Hepatocyte (in vitro differentiated cells): ENCODE data around the gene TAS2R1. TPM values are rescaled to one million over a fixed set of nuclear protein-coding genes. Genes with fewer than 3 reads are reported as not detected.

Experiments used
- DNase-seq: peaks from one replicate; pipeline ENCODE4 v3.0.0-alpha.2; 2016; ENCODE audit warnings: low spot score
- H2AFZ ChIP-seq: fragments of 200-600 bp; sonication (generic); 2 replicates; pipeline ENCODE4 v1.6.0; 2016; ENCODE audit warnings: antibody characterized with exemption, mild to moderate bottlenecking
- H3K27ac ChIP-seq: fragments of 200-600 bp; sonication (generic); 2 replicates; pipeline ENCODE4 v1.5.1; 2016; ENCODE audit warnings: mild to moderate bottlenecking
- H3K27me3 ChIP-seq: fragments of 200-600 bp; sonication (generic); 2 replicates; pipeline ENCODE4 v1.6.1; 2016
- H3K36me3 ChIP-seq: fragments of 200-600 bp; sonication (generic); replicated peaks from 2 replicates; pipeline ENCODE4 v1.5.1; 2016; ENCODE audit warnings: low read depth; ENCODE audit not compliant: insufficient read depth
- H3K4me1 ChIP-seq: fragments of 200-600 bp; sonication (generic); 2 replicates; pipeline ENCODE4 v1.5.1; 2016; ENCODE audit warnings: mild to moderate bottlenecking, moderate library complexity; ENCODE audit not compliant: insufficient read depth
- H3K4me2 ChIP-seq: fragments of 200-600 bp; sonication (generic); 2 replicates; pipeline ENCODE4 v1.6.0; 2016
- H3K4me3 ChIP-seq: fragments of 200-600 bp; sonication (generic); 2 replicates; pipeline ENCODE4 v1.5.1; 2016; ENCODE audit warnings: mild to moderate bottlenecking
- H3K79me2 ChIP-seq: fragments of 200-600 bp; sonication (generic); 2 replicates; pipeline ENCODE4 v1.6.0; 2017; ENCODE audit warnings: mild to moderate bottlenecking
- H3K9me2 ChIP-seq: fragments of 200-600 bp; sonication (generic); replicated peaks from 2 replicates; pipeline ENCODE4 v1.6.0; 2017; ENCODE audit warnings: mild to moderate bottlenecking; ENCODE audit not compliant: insufficient read depth
- H3K9me3 ChIP-seq: fragments of 200-600 bp; sonication (generic); 2 replicates; pipeline ENCODE4 v1.5.1; 2016; ENCODE audit warnings: low read depth, mild to moderate bottlenecking
- H4K20me1 ChIP-seq: fragments of 200-600 bp; sonication (generic); 2 replicates; pipeline ENCODE4 v1.6.0; 2016; ENCODE audit warnings: mild to moderate bottlenecking; ENCODE audit not compliant: insufficient read depth, poor library complexity, severe bottlenecking
- EZH2 ChIP-seq: fragments of 200-600 bp; sonication (generic); IDR thresholded peaks from 2 replicates; pipeline ENCODE4 v1.6.1; 2016; ENCODE audit warnings: antibody characterized with exemption, mild to moderate bottlenecking, borderline replicate concordance
- EZH2phosphoT487 ChIP-seq: fragments of 200-600 bp; sonication (generic); IDR thresholded peaks from one replicate; pipeline ENCODE4 v1.6.1; 2018; ENCODE audit warnings: antibody characterized with exemption, mild to moderate bottlenecking, low read depth, moderate library complexity; ENCODE audit not compliant: unreplicated experiment, severe bottlenecking
- WGBS: methylation state at CpG from one replicate; pipeline ENCODE4 v1.1.6; 2016; ENCODE audit warnings: low lambda C conversion rate; ENCODE audit errors: missing lambda C conversion rate; 5-methylcytosine and 5-hydroxymethylcytosine counted together
- polyA plus RNA-seq: library from polyadenylated mRNA; unstranded; fragments of >200 nt; fragmentation: Nextera tagmentation; extraction: Ambion mirVana; gene quantifications from 2 replicates; pipeline ENCODE4 v1.2.1, GENCODE V29; 2016
- total RNA-seq: library from RNA; depleted of rRNA; stranded (reverse); fragments of >200 nt; gene quantifications from 2 replicates; pipeline ENCODE4 v1.2.3, GENCODE V29; 2014
- TF ChIP-seq, protein P1 (sequence below): fragments of 200-600 bp; sonication (generic); IDR thresholded peaks from 2 replicates; pipeline ENCODE4 v1.5.1; 2016; ENCODE audit warnings: antibody characterized with exemption, mild to moderate bottlenecking; ENCODE audit not compliant: poor library complexity

TAS2R1 gene
- total and polyA plus RNA-seq, 2 experiments from 2014 or later: 1.0 TPM; not detected in 1

DNA sequence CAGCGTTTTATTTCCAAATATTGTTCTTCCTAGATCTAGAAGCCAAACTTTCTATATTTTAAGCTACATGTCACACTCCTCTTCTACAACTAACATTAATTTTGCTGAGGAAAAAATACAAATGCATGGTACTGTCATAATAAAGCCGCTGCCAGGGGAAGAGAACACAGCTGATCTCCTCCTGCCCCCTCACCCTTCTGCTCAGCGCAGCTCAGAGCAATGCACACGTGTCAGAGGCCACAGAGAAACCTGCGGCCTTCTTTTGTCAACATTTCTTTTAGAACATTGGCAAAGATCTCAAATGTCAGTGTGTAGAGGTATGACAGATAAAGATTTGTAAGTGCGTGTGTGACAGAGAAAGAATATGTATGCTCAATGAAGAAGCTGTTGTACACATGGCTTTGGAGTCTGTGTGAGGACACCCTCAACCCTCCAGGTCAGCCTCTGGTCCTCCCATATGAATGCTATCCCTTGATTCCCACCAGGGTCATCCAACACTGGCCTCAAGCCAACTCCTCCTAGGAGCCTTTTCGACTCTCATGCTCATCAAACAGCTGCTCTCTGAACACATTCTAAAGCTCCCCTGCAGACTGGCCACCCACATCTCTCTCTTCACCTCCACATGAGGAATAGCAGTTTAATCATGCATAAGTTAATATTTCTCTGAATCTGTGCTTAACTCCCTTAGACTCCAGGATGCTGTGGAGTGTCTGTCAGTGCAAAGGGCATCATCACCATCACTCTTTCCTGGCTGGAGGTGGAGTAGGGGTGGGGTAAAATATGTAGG, 40.9 kb downstream of the TAS2R1 start:
- Histone ChIP-seq H4K20me1 (no peaks in the 10 kb centered on the region), H3K4me1 (no peaks in the 10 kb centered on the region), H3K9me3 (no peaks in the 10 kb centered on the region), H3K36me3 (no peaks in the 10 kb centered on the region), H3K27ac (no peak overlapping the region), H3K4me3 (no peak overlapping the region), H2AFZ (no peak overlapping the region), H3K9me2 (no peaks in the 10 kb centered on the region), H3K27me3 (no peaks in the 10 kb centered on the region), H3K4me2 (no peak overlapping the region), H3K79me2 (no peaks in the 10 kb centered on the region)
- no peak for DNase-seq
- TF ChIP-seq, protein P1, sequence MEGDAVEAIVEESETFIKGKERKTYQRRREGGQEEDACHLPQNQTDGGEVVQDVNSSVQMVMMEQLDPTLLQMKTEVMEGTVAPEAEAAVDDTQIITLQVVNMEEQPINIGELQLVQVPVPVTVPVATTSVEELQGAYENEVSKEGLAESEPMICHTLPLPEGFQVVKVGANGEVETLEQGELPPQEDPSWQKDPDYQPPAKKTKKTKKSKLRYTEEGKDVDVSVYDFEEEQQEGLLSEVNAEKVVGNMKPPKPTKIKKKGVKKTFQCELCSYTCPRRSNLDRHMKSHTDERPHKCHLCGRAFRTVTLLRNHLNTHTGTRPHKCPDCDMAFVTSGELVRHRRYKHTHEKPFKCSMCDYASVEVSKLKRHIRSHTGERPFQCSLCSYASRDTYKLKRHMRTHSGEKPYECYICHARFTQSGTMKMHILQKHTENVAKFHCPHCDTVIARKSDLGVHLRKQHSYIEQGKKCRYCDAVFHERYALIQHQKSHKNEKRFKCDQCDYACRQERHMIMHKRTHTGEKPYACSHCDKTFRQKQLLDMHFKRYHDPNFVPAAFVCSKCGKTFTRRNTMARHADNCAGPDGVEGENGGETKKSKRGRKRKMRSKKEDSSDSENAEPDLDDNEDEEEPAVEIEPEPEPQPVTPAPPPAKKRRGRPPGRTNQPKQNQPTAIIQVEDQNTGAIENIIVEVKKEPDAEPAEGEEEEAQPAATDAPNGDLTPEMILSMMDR: no peak
- WGBS: 86% methylated on average over 7 of the region's 7 CpGs

DNA sequence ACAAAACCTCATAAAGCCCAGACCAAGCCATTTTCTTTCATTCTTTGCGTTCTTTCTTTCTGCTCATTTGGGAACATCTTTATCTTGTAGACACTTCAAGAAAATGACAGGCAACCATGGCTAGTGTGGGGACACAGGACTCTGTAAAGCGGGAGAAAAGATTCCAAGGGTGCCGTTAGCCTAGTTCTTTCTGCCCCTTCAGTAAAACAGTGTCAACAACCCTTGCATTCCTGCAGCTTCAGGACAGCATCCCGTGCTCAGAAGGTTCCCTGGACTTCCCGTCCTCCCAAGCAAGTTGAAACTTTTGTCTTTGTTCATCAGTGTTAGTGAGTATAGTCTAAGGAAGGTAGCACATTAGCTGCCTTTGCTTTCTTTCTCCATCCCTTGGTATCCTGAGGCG, 41.9 kb downstream of the TAS2R1 start:
- H3K4me2 ChIP-seq: no peak overlapping the region
- no peak for DNase-seq
- no peaks in the 10 kb centered on the region for H3K4me1 ChIP-seq
- no peaks in the 10 kb centered on the region for H3K9me3 ChIP-seq
- H3K27me3 ChIP-seq: no peaks in the 10 kb centered on the region
- H2AFZ ChIP-seq: no peak overlapping the region
- no peaks in the 10 kb centered on the region for H4K20me1 ChIP-seq
- no peaks in the 10 kb centered on the region for H3K9me2 ChIP-seq
- 69% methylated on average over 6 of the region's 6 CpGs for WGBS
- H3K27ac ChIP-seq: no peak overlapping the region
- no peaks in the 10 kb centered on the region for H3K36me3 ChIP-seq
- H3K79me2 ChIP-seq: no peaks in the 10 kb centered on the region
- TF ChIP-seq EZH2 (no peak), EZH2phosphoT487 (no peak)
- TF ChIP-seq, protein P1: no peak
- H3K4me3 ChIP-seq: no peak overlapping the region

DNA sequence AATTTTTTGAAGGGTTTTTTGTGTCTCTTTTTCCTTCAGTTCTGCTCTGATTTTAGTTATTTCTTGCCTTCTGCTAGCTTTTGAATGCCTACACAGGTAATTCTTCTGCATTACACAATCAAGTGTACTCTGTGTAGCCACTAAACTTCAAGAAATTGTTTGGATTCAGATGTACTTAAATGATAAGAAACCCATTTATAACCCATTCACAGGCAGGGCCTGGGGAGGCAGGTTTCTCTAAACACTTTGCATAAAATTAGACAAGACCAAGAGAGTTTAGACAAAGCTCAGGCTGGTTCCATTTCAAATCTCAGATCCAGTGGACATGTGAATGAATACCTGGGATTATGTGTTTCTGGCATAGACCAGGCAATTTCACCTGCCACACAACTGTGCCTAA, 43.0 kb downstream of the TAS2R1 start:
- TF ChIP-seq, protein P1: no peak
- no peak for TF ChIP-seq EZH2phosphoT487
- TF ChIP-seq EZH2: no peak
- Histone ChIP-seq H3K27me3 (no peaks in the 10 kb centered on the region), H4K20me1 (no peaks in the 10 kb centered on the region), H3K9me2 (no peaks in the 10 kb centered on the region), H3K4me1 (no peaks in the 10 kb centered on the region), H3K4me2 (no peak overlapping the region), H3K27ac (no peak overlapping the region), H3K9me3 (no peaks in the 10 kb centered on the region), H2AFZ (no peak overlapping the region), H3K36me3 (no peaks in the 10 kb centered on the region), H3K79me2 (no peaks in the 10 kb centered on the region), H3K4me3 (no peak overlapping the region)
- no peak for DNase-seq
